Measurements from ENCODE around the gene BBX.

Gene BBX

GRCh38 chr3:107756649-107757048, 233.9 kb downstream of the BBX start:
- no peak for DNase-seq

DNA sequence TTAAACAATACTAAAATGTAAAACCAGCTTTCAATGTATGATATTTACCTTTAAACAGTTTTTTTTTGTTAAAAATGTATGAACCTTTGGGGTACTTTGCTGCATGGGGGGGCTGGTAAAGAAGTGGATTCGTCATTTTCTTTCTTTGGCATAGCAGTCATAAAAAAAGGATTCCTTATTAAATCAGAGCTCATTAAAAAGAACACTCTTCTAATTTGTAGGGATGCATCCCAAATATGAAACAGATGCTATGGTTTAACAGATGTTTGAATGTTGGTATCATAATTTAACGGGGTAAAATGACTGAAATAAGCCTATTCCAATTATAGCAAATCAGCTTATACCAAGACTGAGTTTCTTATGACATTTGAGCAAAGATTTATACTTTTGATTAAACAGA, 234.4 kb downstream of the BBX start:
- no peak for DNase-seq

- DNase-seq = no peak
Observed at GRCh38 chr3:107760144-107760543, 237.4 kb downstream of the BBX start.

DNA sequence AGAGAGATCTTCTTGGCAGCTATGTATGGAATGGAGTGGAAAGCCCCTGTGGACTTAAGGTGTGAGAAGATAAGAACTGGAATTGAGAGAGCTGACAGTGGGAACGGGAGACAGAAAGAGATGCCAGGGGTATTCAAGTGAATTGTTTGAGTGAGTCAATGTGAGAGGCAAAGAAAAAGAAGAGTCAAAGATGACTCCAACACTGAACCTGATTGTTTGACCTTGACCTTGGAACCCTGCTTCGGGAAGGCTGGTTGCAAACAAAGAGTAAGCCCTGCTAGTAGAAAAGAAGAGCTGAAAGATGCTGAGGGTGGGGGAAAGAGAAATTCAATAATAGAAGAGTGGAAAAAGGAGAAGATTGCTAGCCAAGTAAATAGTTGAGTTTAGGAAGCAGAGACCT, 238.6 kb downstream of the BBX start:
- DNase-seq = no peak

- DNase-seq = no peak
Observed at GRCh38 chr3:107765524-107765923, 242.8 kb downstream of the BBX start.

DNA sequence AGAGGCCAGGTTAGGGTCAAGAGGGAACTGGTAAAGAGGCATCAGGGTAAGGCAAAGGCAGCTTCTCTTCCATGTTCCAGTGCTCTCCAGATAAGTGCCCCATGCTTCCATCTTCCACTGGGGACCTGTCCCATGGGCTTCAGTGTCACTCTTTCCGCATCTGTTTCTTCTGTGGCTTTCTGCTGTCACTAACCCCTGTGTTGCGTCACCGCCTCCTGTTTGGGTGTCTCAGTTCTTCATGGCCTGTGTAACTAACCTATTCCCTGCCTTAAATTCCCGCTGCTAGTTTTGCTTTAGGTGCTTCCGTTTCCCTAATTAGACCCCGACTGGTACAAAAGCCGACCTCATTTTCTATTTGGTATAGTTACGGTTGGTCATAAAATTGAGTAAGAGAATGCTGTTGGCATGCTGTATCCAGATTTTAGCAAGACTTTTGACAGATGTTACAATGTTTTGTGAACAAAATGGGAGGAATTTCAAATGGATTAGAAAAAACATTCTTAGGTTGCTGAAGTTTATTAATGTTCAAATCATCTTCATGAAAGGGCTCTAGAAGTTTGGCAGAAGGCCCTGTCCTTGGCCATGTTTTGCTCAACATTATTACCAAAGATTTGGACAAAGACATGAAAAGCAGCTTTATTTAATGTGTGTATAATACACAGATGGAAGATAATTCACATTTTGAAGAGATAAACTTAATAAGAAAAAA, 245.3 kb downstream of the BBX start:
- DNase-seq = no peak

DNA sequence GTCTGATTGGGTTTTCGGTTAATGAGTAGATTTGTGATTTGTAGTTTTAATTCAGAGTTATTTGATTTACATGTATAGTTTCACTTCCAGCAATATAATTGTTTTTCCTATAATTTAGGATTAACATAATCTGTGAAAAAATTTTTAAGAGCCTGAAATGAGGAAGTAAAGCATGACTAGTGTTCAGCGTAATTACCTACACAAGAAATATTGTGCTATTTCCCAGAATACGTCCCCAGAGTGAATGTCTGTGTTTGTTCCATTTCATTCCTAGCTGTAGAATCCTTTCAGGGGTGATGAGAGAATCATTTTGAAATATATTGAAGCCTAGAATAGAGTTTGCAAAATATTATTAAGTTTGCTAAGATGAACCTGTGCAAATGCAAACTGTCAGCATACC, 247.1 kb downstream of the BBX start:
- DNase-seq = no peak

- no peak for DNase-seq
Observed at GRCh38 chr3:107772016-107772415, 249.3 kb downstream of the BBX start.

DNA sequence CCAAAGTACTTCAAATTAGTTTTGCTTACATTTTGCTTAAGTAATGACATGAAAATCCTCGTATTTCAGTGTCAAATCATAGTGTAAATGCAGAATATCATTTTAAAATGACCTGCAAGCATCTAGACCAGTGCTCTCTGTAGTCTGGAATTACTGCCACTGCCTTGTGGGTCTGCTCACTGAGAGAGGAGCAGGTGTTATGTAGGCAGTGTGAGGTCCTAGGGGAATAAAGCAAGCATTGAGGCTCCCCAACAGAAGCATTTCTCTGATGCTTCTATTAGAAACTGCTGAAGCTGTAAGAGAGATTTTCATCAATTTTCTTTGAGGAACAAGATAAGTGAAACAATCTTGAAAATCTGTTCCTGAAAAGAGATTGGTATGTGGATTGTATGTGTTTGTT, 253.2 kb downstream of the BBX start:
- DNase-seq = no peak

DNA sequence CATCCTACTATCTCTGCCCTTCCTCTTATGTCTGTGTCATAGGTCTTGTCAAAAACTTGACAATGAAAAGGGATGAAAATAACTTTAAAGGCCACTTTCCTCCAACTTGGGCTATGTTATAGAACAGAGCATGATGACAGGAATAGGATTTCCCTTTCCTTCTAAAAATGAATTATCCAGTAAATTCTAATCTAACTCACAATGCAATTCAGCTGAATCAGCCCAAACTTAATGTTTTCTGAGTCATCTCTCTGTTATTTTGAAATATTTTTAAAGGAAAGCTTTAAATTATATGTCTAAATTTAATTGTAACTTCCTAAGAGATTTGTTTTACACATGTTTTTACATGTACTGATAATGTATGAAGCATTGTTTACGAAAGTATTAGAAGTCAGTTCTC, 258.5 kb downstream of the BBX start:
- DNase-seq = no peak

- no peak for DNase-seq
Observed at GRCh38 chr3:107782054-107782453, 259.3 kb downstream of the BBX start.

DNA sequence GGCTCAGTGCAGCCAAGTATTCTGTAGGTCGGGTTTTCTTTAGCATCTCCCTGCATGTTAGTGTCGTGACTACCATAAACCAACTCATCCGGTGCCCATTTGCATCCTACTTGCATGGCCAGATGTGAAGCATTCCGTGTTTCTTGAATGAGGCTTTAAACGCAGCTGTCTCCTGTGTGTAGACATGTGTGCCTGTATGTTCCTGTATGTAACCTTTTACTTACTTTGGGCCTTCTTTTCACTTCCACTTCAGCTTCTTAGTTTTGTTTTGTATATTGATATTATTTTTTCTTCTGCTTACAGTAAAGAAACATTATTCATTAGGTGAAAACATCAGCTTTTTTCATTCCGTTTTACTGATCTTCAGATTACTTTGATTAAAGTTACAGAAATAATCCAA, 267.9 kb downstream of the BBX start:
- DNase-seq = no peak

GRCh38 chr3:107791027-107791426, 268.3 kb downstream of the BBX start:
- no peak for DNase-seq

DNA sequence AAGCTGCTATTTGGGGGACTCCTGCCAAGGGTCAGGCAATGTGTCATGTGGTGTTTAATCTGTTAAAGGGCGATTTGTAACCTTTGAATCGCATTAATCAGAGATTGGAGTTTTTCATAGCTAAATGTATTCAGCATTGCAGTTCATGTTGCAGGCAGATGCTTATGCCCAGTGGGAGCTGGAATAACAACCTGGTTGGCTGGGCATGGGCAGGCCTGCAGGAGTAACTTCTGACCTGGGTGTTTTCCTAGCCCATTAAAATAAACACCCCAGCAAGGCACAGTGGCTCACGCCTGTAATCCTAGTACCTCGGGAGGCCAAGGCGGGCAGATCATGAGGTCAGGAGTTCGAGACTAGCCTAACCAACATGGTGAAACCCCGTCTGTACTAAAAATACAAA, 268.7 kb downstream of the BBX start:
- no peak for DNase-seq

- no peak for DNase-seq
Observed at GRCh38 chr3:107794664-107795443, 272.1 kb downstream of the BBX start.

DNA sequence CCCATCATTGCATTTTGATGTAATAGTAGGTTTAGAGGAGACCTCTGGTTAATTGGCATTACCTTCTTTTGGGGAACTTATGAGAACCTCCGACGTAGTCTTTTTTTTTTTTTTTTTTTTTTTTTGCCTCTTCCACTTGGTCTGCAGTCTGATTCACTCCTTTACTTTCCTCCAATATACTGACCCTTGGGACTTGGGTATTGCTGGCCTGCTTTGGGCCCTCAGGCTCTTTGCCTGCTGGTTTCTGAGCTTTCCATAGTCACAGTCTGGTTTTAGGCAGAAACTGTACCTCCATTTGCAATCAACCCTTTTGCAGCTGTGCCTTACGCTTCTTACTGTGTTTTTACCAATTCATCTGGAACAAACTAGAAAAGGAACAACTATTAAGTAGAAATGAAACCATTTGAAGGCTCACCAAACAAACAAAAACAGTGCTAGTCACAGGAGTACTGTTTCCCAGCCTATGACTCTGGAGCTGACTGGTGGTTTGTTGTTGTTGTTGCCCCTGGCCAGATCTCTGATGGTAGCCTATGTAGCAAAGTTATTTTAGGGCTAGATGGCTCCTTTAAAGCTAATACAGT, 272.8 kb downstream of the BBX start:
- no peak for DNase-seq

DNA sequence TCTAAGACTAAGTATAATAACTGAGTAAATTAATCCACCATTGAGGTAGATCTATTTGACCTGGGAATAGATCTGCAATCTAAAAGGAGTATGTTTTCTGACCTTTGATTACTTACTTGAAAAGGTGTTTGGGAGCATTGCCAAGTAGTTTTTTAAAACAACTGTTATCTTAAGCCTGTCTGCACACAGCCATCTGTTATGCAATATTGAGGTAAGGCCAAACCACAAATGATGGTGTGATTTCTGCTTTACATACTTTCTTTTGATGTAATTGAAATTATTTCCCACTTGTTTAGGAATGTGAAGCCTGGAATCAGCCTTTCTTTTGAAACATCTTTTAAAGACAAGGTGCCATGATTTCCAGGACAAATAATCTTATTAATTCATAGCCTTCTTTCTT, 274.0 kb downstream of the BBX start:
- no peak for DNase-seq

GRCh38 chr3:107797586-107797985, 274.8 kb downstream of the BBX start:
- no peak for DNase-seq

DNA sequence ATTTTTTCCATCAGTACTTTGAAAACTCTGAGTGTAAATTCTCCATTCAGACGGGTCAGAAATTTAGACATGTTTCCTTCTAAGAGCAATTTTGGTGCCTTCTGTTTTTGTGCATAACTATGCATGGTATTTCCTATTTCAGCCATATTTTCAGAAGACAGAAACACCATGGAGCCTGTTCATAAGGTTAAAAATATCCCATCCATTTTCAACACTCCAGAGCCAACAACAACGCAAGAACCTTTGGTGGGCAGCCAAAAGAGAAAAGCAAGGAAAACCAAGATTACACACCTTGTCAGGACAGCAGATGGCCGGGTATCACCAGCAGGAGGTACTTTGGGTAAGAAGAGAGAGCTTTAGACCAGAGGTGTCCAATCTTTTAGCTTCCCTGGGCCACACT, 275.6 kb downstream of the BBX start:
- no peak for DNase-seq

GRCh38 chr3:107800710-107801109, 277.9 kb downstream of the BBX start:
- no peak for DNase-seq

DNA sequence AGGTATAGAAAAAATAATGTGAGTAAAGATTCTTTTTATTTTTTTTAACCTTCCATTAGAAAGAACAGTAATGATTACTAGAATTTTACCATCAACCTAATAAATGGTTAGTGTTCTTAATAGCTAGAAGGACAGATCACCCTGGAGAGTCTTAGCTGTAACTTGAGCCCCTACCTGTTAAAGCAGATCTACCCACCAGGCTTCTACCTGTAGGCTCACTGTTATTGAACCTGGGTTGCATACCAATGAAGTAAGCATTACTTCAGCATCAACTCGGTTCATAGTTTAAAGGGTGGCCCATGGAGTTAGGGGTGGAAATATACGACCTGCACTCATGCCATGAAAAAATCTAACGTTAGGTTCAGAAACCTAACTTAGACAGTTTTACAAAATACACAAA, 280.4 kb downstream of the BBX start:
- DNase-seq = no peak

- DNase-seq = no peak
Observed at GRCh38 chr3:107806021-107806420, 283.3 kb downstream of the BBX start.

DNA sequence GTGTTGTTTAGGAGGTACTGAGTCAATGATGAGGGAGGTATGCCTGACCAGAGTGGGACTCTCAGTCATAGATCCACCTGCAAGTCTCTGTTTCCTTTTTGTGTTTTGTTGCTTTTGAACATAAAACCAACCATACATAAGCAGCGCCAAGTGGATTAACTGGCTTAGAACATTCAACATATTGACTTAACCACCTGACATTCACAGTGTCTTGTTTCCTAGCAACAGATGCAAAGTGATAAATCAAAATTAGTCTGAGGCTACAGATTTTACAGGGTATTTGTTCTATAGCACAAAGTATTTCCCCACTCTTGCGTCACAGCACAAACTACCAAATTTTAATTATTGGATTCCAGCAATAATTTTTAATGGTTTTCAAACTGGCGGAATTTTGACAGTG, 283.8 kb downstream of the BBX start:
- no peak for DNase-seq
